Renal cortical epithelial cell (primary cell): ENCODE results near the gene WBP2NL. TPM values are rescaled to one million over a fixed set of nuclear protein-coding genes. Genes with fewer than 3 reads are reported as not detected.
"Not testable (repeated sequence)": the region's sequence is repeated elsewhere in the genome, so short reads cannot be mapped to it uniquely, and the experiment has no call there.

ENCODE experiments used
- DNase-seq: peaks from one replicate; pipeline ENCODE4 v3.0.0-alpha.2; 2011; ENCODE audit warnings: low read depth
- total RNA-seq: library from RNA; depleted of rRNA; stranded (reverse); fragments of >200 nt; gene quantifications from 2 replicates; pipeline ENCODE4 v1.2.3, GENCODE V29; 2014

WBP2NL gene
- total RNA-seq, 1 donor from 2014 or later = 1.1 TPM

- no peak for DNase-seq
Observed at GRCh38 chr22:42033263-42034181, 34.9 kb downstream of the WBP2NL start.

DNA sequence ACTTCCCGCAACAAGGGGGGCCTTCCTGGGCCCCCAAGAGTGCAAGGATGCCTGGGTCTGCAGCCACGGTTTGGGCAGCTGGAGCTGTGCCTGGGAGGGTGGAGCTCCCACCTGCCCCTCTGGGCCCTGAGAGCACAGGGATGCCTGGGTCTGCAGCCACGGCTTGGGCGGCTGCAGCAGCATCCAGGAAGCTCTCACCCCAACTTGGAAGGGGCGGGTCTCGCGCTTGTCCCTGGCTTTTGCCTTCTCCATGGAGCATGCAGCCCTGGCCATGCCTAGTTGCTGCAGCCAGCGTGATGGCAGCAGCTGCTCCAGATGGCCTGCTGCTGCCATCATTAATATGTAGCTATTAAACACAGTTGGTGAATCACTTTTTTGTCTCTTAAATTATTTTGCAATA, 36.7 kb downstream of the WBP2NL start:
- no peak for DNase-seq

DNA sequence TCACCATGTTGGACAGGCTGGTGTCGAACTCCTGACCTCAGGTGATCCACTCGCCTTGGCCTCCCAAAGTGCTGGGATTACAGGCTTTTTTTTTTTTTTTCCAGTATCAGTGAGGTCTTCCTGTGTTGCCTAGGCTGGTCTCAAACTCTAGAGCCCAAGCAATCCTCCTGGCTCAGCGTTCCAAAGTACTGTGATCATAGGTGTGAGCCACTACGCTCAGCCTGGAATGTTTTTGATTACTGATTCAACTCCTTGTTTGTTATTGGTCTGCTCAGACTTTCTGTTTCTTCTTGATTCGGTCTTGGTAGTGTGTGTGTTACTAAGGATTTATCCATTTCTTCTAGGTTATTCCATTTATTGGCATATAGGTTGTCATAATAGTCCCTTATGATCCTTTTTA, 40.7 kb downstream of the WBP2NL start:
- DNase-seq = no peak

GRCh38 chr22:42041784-42042183, 43.2 kb downstream of the WBP2NL start:
- no peak for DNase-seq

GRCh38 chr22:42050641-42051180, 52.1 kb downstream of the WBP2NL start:
- DNase-seq = no peak

GRCh38 chr22:42052765-42053164, 54.2 kb downstream of the WBP2NL start:
- no peak for DNase-seq

- DNase-seq = no peak
Observed at GRCh38 chr22:42056757-42057511, 58.3 kb downstream of the WBP2NL start.

DNA sequence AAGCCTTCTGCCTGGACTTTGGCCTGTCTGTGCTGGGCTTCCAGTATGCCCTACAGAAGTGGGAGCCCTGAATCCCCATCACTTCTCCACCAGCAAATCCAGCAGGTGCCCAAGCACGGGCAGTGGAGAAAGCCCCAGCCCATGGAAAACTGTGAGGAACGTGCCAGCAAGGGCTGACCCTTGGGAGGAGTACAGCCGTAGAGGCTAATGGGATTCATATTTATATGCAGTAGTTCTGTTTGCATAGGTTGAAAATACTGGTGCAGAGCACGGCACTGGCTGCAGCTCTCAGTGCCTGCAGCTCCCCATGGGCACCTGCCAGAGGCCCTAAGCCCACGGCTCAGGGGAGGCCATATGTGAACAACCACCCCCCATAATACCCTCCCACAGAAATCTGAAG, 61.9 kb downstream of the WBP2NL start:
- DNase-seq = no peak

- no peak for DNase-seq
Observed at GRCh38 chr22:42061041-42061440, 62.5 kb downstream of the WBP2NL start.

DNA sequence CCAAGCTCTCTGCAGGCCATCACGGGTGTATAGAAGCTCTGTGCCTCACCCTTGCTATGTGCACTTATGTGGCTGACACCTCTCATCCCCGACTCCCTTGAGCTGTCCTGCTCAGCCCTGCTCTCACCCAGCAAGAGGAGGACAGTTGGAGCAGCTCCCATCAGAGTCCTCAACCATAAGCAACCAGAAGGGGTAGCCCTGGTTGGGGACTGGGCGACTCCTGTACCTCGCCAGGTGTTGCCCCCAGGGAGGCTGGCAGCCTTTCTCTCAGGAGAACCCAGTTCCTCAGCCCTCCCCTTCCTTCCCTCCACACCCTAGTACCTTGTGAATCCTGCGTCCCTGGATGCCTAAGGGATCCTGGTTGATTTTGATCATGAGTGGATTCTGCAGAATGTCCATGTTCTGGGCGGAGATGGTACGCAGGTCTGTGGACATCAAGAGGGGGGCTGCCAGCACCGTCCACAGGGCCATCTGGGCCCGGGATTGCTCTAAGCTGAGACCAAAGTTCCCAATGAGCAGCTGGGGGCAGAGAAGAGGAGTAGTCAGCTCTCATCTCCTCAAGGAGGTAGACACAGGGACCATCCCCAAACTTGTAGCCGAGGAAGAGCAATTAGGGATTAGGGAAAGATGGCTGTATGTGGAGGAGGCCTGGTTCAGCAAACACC, 64.0 kb downstream of the WBP2NL start:
- no peak for DNase-seq

- DNase-seq = no peak
Observed at GRCh38 chr22:42064629-42065028, 66.0 kb downstream of the WBP2NL start.

DNA sequence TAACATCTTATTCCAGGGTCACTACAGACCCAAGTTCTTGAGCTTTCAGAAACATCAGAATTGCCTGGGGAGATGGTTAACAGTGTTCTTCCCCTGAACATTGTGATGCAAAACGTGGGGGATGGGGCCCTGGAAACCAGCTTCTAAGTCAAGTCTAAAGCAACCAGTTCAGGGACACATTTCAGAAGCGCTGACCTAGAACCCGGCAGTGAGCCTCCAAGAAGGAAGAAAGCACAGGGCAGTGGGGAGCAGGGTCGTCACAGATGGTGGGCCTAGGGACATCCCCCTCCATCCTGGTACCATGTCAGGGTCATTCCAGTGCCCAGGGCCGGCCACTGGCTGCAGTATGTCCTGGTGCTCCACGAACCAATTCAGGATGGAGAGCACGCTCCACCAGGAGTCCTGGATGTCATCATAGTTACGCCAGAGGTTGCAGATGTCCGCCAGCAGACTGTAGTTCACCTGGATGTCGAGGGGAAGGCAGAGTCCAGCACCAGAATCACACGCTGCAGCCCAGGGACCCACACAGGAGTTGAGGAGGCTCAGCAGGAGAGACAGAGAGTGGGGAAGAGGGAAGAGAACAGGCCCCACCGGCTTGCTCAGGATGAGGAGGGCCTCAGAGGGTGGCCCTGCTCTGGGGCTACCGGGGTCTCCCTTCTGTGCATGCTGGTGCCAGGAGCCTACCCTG, 67.0 kb downstream of the WBP2NL start:
- no peak for DNase-seq

DNA sequence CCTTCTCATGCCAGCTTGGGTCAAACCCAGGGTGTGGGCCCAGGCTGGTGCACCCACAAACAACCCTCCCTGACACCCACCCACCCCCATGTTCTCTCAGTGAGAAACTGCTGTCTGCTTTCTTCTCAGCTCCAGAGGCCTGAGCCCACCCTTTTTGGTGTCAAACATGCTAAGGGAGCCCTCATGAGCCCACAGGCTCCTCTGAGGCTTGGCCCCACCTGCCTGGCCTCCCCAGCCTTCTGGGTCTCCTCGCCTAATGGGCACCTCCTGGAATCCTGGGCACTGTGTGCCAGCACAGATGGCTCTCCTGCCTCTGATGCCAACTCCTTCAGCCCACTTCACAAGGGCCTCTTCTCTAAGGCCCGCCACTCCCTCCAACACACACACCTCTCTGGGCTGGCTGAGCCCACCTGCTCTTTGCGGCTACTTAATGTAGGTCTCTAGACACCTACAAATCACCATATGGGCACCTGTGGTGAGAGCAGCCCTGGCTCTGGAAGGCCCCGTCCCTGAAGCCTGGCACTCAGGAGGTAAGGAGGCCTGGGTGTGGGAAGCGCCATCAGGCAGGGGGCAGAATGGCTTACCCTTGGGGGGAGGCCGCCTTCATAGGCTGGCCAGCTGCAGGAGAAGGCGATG, 67.7 kb downstream of the WBP2NL start:
- DNase-seq = no peak

DNA sequence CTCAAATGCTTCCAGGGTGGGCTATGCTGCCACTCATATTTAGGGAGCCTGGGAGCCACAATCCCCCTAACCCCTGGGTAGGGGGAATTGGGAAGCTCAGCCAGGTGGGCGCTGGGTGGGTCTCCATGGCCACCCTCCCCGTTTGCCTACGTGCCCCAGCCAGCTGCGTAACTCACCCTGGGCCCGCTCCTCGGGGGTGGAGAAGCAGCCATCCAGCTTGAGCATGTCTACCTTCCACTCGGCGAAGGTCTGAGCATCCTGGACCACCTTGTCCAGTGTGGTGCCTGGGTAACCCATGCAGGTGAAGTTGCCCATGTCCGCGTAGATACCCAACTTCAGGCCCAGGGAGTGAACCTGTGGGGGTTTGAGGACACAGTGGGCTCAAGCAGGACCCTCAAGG, 68.3 kb downstream of the WBP2NL start:
- no peak for DNase-seq

- DNase-seq = no peak
Observed at GRCh38 chr22:42067671-42068251, 69.2 kb downstream of the WBP2NL start.

DNA sequence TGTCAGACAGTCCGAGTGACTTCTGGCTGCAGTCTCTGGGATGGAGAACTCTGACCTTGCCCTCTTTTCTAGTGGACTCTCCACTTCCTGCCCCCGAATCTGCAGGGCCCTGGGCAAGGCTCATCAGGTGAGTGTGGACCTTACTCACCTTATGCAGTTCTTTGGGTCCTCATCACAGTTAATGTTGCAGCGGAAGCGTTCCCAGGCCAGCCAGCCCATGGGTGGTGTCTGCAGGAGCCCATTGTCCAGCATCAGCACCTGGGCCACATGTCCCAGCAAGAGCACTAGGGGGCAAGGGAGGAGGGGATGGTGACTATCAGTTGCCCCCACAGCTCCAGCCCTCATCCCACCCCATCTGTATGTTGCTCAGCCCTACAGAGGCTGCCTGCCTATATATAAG, 69.7 kb downstream of the WBP2NL start:
- no peak for DNase-seq

- DNase-seq = no peak
Observed at GRCh38 chr22:42069801-42070516, 71.4 kb downstream of the WBP2NL start.

DNA sequence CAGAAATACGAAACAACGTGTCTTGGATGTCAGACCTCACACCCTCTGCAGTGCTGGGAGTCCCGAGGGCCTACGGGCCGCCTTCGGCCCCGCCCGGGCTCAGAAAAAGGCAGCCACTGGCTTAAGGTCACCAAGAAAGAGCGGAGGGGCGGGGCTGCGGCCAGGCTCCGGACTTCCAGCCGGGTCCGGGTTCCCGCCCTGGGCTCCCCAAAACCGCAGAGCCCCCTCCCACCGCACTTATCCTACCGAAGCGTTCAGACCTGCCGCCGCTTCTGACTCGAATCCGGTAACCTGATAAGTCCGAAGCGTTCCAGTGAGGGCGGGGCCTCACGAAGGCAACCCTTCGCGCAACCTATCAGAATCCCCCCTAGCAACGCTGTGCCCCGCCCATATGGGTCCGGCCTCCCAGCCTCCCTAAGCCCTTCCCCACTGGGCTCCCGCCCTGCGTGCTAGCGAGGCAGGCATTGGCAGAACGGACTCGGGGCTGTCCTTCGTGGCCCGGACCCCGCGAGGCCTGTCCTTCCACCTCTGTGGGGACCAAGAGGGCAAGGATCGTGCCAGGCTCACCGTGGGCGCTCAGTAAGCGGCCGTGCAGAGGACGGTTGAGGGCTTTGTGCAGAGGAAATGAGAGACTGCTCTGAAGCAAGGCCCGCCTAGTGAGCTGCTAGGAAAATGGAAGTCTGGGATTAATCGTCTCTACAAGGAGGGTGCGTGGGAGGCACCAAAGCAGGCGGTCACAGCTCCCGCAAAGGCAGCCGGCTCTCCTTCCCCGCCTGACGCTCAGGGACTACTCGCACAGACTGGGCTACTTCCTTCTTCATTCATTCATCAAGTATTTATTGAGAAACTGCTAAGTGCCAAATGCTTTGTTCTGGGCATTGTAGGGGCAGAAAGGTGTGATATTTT, 72.2 kb downstream of the WBP2NL start, which contains the start of gene NAGA:
TSS of gene NAGA (minus strand) at position 296 of the 906 bp plus-strand sequence. CDS start 515 bp downstream, outside the sequence.
- peak; percentile 93 for DNase-seq

GRCh38 chr22:42071508-42071907, 72.9 kb downstream of the WBP2NL start:
- not testable (repeated sequence) for DNase-seq
